ENCODE results near the gene INPP5F. TPM values are rescaled to one million over a fixed set of nuclear protein-coding genes. Genes with fewer than 3 reads are reported as not detected.

Gene INPP5F
- total RNA-seq, 1 donor from 2014 or later: 46.1 TPM

DNA sequence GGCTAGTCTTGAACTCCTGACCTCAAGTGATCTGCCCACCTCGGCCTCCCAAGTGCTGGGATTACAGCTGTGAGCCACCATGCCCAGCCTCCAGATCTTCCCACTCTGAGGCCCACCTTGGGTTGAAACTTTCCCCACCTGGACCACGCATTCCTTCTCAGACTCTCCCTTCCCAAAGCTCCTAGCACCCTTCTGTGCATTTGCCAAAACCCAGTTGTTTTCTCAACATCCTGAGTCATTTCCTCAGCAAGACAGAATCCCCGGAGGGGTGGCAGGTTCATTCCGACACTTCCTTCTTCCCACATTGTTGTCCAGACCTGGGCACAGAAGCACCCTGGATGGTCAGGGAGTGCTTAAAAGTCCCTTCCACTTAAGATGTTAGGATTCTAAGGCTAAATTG is 45.8 kb upstream of the INPP5F start:
- H3K36me3 Mint-ChIP-seq (ENCODE audit: insufficient read depth): peaks cover 7% of the 10 kb centered on the region
- no peak overlapping the region for H3K4me3 Mint-ChIP-seq (ENCODE audit: low read depth)
- H3K9me3 Mint-ChIP-seq (ENCODE audit: low read depth): no peaks in the 10 kb centered on the region
- TF ChIP-seq, protein P1, sequence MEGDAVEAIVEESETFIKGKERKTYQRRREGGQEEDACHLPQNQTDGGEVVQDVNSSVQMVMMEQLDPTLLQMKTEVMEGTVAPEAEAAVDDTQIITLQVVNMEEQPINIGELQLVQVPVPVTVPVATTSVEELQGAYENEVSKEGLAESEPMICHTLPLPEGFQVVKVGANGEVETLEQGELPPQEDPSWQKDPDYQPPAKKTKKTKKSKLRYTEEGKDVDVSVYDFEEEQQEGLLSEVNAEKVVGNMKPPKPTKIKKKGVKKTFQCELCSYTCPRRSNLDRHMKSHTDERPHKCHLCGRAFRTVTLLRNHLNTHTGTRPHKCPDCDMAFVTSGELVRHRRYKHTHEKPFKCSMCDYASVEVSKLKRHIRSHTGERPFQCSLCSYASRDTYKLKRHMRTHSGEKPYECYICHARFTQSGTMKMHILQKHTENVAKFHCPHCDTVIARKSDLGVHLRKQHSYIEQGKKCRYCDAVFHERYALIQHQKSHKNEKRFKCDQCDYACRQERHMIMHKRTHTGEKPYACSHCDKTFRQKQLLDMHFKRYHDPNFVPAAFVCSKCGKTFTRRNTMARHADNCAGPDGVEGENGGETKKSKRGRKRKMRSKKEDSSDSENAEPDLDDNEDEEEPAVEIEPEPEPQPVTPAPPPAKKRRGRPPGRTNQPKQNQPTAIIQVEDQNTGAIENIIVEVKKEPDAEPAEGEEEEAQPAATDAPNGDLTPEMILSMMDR (IDR thresholded peaks at IDR 0.05; ENCODE audit: unreplicated experiment): no peak
- no peak overlapping the region for H3K27ac Mint-ChIP-seq
- H3K27me3 Mint-ChIP-seq: no peaks in the 10 kb centered on the region
- no peaks in the 10 kb centered on the region for H3K4me1 Mint-ChIP-seq (ENCODE audit: low read depth)
- DNase-seq (ENCODE audit: low spot score, unreplicated experiment): no peak

DNA sequence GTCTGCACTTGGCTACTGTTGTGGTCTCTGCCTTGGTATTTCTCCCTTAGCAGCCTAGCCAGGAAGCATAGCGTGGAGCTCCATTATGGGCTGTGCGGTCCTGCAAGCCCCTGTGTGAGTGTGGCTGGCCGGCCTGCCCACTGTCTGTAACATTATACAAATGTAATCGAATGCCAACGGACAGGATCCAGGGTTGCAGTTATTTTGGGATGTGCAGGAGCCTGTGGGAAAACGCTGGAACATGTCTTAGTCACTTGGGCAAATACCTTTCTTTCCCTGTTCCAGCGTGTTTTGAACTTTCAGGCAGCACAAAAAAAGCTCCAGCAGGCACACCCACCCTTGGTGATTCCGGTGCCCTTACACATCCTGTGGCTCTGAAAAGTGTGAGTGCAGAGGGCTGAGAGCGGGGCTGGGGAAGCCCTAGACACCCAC is 45.2 kb upstream of the INPP5F start:
- no peak for DNase-seq (ENCODE audit: low spot score, unreplicated experiment)
- Mint-ChIP-seq H3K36me3 (ENCODE audit: insufficient read depth) (peaks cover 7% of the 10 kb centered on the region), H3K9me3 (ENCODE audit: low read depth) (no peaks in the 10 kb centered on the region), H3K4me3 (ENCODE audit: low read depth) (no peak overlapping the region), H3K4me1 (ENCODE audit: low read depth) (no peaks in the 10 kb centered on the region), H3K27me3 (no peaks in the 10 kb centered on the region), H3K27ac (no peak overlapping the region)
- TF ChIP-seq, protein P1 (IDR thresholded peaks at IDR 0.05; ENCODE audit: unreplicated experiment): no peak

DNA sequence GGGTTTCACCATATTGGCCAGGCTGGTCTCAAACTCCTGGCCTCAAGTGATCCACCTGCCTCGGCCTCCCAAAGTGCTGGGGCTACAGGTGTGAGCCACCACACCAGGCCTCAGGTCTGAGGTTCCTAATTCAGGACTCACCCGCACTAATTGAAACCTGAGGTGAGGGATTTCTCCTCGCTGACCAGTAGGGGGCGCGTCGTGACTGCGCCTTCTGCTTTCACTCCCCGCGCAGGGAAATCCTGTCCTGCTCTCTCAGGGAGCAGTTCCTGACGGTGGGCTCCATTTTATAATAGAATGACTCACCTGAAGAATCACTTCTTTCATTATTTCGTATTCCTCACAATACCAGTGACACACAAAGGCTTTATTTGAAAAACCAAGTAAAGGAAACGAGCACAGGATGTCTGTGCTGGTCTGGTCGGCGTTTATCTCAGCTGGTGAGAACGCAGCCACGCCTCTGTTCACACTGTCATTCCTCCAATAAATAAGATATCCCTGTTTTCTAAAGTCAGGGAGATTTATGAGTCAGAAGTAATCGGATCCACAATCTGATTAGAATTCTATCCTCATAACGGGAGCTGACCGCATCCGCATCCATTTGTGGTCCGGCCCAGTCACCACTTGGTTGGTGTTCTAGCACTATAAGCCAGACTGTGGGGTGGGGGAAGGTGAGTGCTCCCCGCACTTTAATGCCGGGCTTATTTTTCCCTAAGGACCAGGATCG is 39.2 kb upstream of the INPP5F start:
- TF ChIP-seq, protein P1 (IDR thresholded peaks at IDR 0.05; ENCODE audit: unreplicated experiment): peak; percentile 96
- H3K36me3 Mint-ChIP-seq (ENCODE audit: insufficient read depth): no peaks in the 10 kb centered on the region
- peak; percentile 60 for DNase-seq (ENCODE audit: low spot score, unreplicated experiment)
- H3K4me3 Mint-ChIP-seq (ENCODE audit: low read depth): peak overlapping the region; percentile 66
- no peaks in the 10 kb centered on the region for H3K9me3 Mint-ChIP-seq (ENCODE audit: low read depth)
- peaks cover 15% of the 10 kb centered on the region for H3K4me1 Mint-ChIP-seq (ENCODE audit: low read depth)
- peak overlapping the region; percentile 25 for H3K27ac Mint-ChIP-seq
- peaks cover 8% of the 10 kb centered on the region for H3K27me3 Mint-ChIP-seq

DNA sequence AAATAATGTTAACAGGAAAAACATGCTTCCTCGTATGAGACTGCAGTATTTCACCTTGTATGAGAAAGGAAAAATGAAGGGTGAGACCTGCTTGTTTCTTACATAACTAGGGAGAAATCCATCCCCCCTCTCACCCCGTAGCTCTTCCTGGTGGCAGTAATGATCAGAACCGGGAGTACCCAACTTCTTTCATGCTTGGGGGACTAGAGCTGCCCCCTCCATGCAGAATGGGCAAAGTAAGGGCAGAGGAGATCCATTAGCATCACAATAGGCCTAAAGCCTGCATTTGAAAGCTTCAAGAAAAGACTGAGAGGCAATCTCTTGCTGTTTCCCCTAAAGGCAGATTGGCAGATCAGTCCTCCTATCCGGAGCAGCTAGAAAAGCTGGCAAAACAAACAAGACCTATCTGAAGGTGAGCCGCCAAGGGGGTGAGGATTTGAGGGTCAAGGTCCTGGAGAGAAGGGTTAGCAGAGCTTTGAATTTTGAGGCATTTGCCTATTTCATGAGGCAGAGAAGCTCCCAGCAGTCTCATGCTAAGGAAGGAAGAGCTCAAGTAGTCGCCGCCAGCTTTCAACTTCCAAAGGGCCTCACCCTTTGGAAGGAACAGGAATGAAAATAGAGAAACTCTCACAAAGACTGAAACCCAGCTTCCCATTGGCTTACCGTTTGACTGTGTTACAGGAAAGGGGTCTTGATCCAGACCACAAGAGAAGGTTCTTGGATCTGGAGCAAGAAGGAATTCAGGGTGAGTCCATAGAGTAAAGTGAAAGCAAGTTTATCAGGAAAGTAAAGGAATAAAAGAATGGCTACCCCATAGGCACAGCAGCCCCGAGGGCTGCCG is 38.4 kb upstream of the INPP5F start:
- peaks cover 15% of the 10 kb centered on the region for H3K4me1 Mint-ChIP-seq (ENCODE audit: low read depth)
- peaks cover 8% of the 10 kb centered on the region for H3K27me3 Mint-ChIP-seq
- TF ChIP-seq, protein P1 (IDR thresholded peaks at IDR 0.05; ENCODE audit: unreplicated experiment): no peak
- H3K36me3 Mint-ChIP-seq (ENCODE audit: insufficient read depth): no peaks in the 10 kb centered on the region
- H3K4me3 Mint-ChIP-seq (ENCODE audit: low read depth): peak overlapping the region; percentile 66
- DNase-seq (ENCODE audit: low spot score, unreplicated experiment): no peak
- H3K27ac Mint-ChIP-seq: peak overlapping the region; percentile 62
- no peaks in the 10 kb centered on the region for H3K9me3 Mint-ChIP-seq (ENCODE audit: low read depth)

DNA sequence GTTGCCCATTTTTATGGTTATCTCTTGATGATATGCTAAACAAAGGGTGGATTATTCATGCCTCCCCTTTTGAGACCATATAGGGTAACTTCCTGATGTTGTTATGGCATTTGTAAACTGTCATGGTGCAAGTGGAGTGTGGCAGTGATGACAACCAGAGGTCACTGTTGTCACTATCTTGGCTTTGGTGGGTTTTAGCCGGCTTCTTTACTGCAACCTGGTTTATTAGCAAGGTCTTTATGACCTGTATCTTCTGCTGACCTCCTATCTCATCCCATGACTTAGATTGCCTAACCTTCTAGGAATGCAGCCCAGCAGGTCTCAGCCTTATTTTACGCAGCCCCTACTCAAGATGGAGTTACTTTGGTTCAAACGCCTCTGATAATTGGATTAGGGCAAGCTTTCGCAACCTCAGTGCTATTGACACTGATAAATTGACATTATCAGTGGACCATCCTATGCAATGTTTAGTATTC is 37.8 kb upstream of the INPP5F start:
- no peak overlapping the region for H3K4me3 Mint-ChIP-seq (ENCODE audit: low read depth)
- H3K27me3 Mint-ChIP-seq: peaks cover 8% of the 10 kb centered on the region
- H3K27ac Mint-ChIP-seq: no peak overlapping the region
- no peak for DNase-seq (ENCODE audit: low spot score, unreplicated experiment)
- H3K4me1 Mint-ChIP-seq (ENCODE audit: low read depth): peaks cover 15% of the 10 kb centered on the region
- TF ChIP-seq, protein P1 (IDR thresholded peaks at IDR 0.05; ENCODE audit: unreplicated experiment): no peak
- H3K9me3 Mint-ChIP-seq (ENCODE audit: low read depth): no peaks in the 10 kb centered on the region
- H3K36me3 Mint-ChIP-seq (ENCODE audit: insufficient read depth): no peaks in the 10 kb centered on the region

All from progenitor cell of endocrine pancreas (in vitro differentiated cells).